SK-N-SH treated with all-trans-retinoic acid at 6 μM for 48 hours (cell line): ENCODE results near the gene LRRC38.

Experiments used
- ATAC-seq: fragments of 200-7000 bp; cut with Tn5 transposase; 3 replicates; pipeline ENCODE4 v1.9.1; 2020; ENCODE audit warnings: mild to moderate bottlenecking, moderate library complexity
- ARNTL ChIP-seq: fragments of 450-650 bp; formaldehyde crosslinking; IDR thresholded peaks from 2 replicates; pipeline ENCODE4 v1.5.0; 2020; ENCODE audit warnings: low read depth, mild to moderate bottlenecking, moderate library complexity, borderline replicate concordance
- GLIS3 ChIP-seq: fragments of 250-450 bp; sonication (Bioruptor Pico); IDR thresholded peaks from 2 replicates; pipeline ENCODE4 v1.5.0; 2020; ENCODE audit warnings: mild to moderate bottlenecking, moderate library complexity
- ISL1 ChIP-seq: fragments of 250-450 bp; sonication (Bioruptor Pico); IDR thresholded peaks from 2 replicates; pipeline ENCODE4 v2.1.2; 2022; ENCODE audit warnings: mild to moderate bottlenecking, moderate library complexity
- PATZ1 ChIP-seq: fragments of 250-450 bp; sonication (Bioruptor Pico); IDR thresholded peaks from 2 replicates; pipeline ENCODE4 v1.8.0; 2020; ENCODE audit warnings: mild to moderate bottlenecking, moderate library complexity, borderline replicate concordance
- PPARA ChIP-seq: fragments of 250-450 bp; sonication (Bioruptor Pico); IDR thresholded peaks from 2 replicates; pipeline ENCODE4 v1.5.0; 2020; ENCODE audit warnings: mild to moderate bottlenecking, borderline replicate concordance
- RARB ChIP-seq: fragments of 250-450 bp; sonication (Bioruptor Pico); IDR thresholded peaks from 2 replicates; pipeline ENCODE4 v1.8.0; 2021; ENCODE audit warnings: mild to moderate bottlenecking, moderate library complexity
- SNAI2 ChIP-seq: fragments of 250-450 bp; sonication (Bioruptor Pico); IDR thresholded peaks from 2 replicates; pipeline ENCODE4 v1.5.0; 2020; ENCODE audit warnings: mild to moderate bottlenecking, moderate library complexity
- TCF4 ChIP-seq: fragments of 250-450 bp; sonication (Bioruptor Pico); IDR thresholded peaks from 2 replicates; pipeline ENCODE4 v1.8.0; 2021; ENCODE audit warnings: mild to moderate bottlenecking, moderate library complexity, borderline replicate concordance
- TOX ChIP-seq: fragments of 250-450 bp; sonication (Bioruptor Pico); IDR thresholded peaks from 2 replicates; pipeline ENCODE4 v1.8.0; 2021; ENCODE audit warnings: mild to moderate bottlenecking, moderate library complexity, borderline replicate concordance
- ZC3H10 ChIP-seq: fragments of 250-450 bp; sonication (Bioruptor Pico); IDR thresholded peaks from 2 replicates; pipeline ENCODE4 v1.5.1; 2021; ENCODE audit warnings: mild to moderate bottlenecking, moderate library complexity
- ZFP30 ChIP-seq: fragments of 450-650 bp; formaldehyde crosslinking; IDR thresholded peaks from 2 replicates; pipeline ENCODE4 v1.5.0; 2022; ENCODE audit warnings: mild to moderate bottlenecking, moderate library complexity
- ZNF565 ChIP-seq: fragments of 450-650 bp; formaldehyde crosslinking; conservative IDR thresholded peaks from 2 replicates; pipeline ENCODE4 v1.5.0; 2020; ENCODE audit warnings: low read depth, mild to moderate bottlenecking, moderate library complexity
- ZNF70 ChIP-seq: fragments of 450-650 bp; formaldehyde crosslinking; IDR thresholded peaks from 2 replicates; pipeline ENCODE4 v1.5.0; 2020; ENCODE audit warnings: mild to moderate bottlenecking, moderate library complexity
- ZNF8 ChIP-seq: fragments of 450-650 bp; formaldehyde crosslinking; IDR thresholded peaks from 2 replicates; pipeline ENCODE4 v1.5.0; 2020; ENCODE audit warnings: mild to moderate bottlenecking, moderate library complexity
- TF ChIP-seq, protein P1 (sequence below): fragments of 250-450 bp; sonication (Bioruptor Pico); IDR thresholded peaks from 2 replicates; pipeline ENCODE4 v1.5.1; 2020; ENCODE audit warnings: low read depth, mild to moderate bottlenecking, moderate library complexity
- TF ChIP-seq, protein P2 (sequence below): fragments of 250-450 bp; sonication (Bioruptor Pico); IDR thresholded peaks from 2 replicates; pipeline ENCODE4 v1.8.0; 2021; ENCODE audit warnings: low read depth, mild to moderate bottlenecking, moderate library complexity, borderline replicate concordance
- TF ChIP-seq, protein P3 (sequence below): fragments of 250-450 bp; sonication (Bioruptor Pico); IDR thresholded peaks from 2 replicates; pipeline ENCODE4 v1.5.1; 2021; ENCODE audit warnings: mild to moderate bottlenecking, moderate library complexity
- TF ChIP-seq, protein P4 (sequence below): fragments of 250-450 bp; sonication (Bioruptor Pico); IDR thresholded peaks from 2 replicates; pipeline ENCODE4 v1.5.0; 2020; ENCODE audit warnings: mild to moderate bottlenecking, moderate library complexity

Gene LRRC38

DNA sequence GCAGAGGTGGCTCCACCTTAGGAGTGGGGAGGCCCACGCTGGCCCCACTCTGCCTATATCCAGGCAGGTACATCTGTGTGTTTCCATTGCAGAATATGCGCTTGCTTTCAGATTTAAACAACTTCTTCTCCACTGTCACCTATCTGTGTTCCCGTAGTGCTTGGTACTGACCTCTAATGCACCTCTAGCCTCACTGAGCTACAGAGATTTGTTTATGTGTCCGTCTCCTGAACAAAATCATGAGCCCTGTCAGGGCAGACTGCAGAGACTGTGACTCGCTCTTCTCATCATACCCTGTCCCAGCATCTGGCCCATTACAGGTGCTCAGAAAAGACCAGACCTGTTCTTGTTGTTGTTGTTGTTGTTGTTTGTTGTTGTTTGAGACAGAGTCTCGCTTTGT is 14.5 kb upstream of the LRRC38 start (continued):
- TF ChIP-seq PPARA (CRISPR knock-in tag) (no peak), ZC3H10 (CRISPR knock-in tag) (no peak)
- TF ChIP-seq, protein P1, sequence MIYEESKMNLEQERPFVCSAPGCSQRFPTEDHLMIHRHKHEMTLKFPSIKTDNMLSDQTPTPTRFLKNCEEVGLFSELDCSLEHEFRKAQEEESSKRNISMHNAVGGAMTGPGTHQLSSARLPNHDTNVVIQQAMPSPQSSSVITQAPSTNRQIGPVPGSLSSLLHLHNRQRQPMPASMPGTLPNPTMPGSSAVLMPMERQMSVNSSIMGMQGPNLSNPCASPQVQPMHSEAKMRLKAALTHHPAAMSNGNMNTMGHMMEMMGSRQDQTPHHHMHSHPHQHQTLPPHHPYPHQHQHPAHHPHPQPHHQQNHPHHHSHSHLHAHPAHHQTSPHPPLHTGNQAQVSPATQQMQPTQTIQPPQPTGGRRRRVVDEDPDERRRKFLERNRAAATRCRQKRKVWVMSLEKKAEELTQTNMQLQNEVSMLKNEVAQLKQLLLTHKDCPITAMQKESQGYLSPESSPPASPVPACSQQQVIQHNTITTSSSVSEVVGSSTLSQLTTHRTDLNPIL (CRISPR knock-in tag) = no peak
- TF ChIP-seq, protein P2, sequence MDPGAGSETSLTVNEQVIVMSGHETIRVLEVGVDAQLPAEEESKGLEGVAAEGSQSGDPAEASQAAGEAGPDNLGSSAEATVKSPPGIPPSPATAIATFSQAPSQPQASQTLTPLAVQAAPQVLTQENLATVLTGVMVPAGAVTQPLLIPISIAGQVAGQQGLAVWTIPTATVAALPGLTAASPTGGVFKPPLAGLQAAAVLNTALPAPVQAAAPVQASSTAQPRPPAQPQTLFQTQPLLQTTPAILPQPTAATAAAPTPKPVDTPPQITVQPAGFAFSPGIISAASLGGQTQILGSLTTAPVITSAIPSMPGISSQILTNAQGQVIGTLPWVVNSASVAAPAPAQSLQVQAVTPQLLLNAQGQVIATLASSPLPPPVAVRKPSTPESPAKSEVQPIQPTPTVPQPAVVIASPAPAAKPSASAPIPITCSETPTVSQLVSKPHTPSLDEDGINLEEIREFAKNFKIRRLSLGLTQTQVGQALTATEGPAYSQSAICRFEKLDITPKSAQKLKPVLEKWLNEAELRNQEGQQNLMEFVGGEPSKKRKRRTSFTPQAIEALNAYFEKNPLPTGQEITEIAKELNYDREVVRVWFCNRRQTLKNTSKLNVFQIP (CRISPR knock-in tag) = no peak

GRCh38 chr1:13523780-13524477 is 10.1 kb upstream of the LRRC38 start:
- TF ChIP-seq ZNF565 (CRISPR knock-in tag) = no peak
- TF ChIP-seq ZFP30 (CRISPR knock-in tag) = no peak
- no peak for TF ChIP-seq ARNTL
- TF ChIP-seq, protein P2 (CRISPR knock-in tag) = no peak
- TF ChIP-seq TOX (CRISPR knock-in tag) = no peak
- no peak for TF ChIP-seq ZC3H10 (CRISPR knock-in tag)
- TF ChIP-seq ZNF70 (CRISPR knock-in tag) = no peak
- no peak for TF ChIP-seq RARB (CRISPR knock-in tag)
- TF ChIP-seq ISL1 (CRISPR knock-in tag) = no peak
- TF ChIP-seq, protein P3, sequence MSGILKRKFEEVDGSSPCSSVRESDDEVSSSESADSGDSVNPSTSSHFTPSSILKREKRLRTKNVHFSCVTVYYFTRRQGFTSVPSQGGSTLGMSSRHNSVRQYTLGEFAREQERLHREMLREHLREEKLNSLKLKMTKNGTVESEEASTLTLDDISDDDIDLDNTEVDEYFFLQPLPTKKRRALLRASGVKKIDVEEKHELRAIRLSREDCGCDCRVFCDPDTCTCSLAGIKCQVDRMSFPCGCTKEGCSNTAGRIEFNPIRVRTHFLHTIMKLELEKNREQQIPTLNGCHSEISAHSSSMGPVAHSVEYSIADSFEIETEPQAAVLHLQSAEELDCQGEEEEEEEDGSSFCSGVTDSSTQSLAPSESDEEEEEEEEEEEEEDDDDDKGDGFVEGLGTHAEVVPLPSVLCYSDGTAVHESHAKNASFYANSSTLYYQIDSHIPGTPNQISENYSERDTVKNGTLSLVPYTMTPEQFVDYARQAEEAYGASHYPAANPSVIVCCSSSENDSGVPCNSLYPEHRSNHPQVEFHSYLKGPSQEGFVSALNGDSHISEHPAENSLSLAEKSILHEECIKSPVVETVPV (CRISPR knock-in tag) = no peak
- TF ChIP-seq TCF4 (CRISPR knock-in tag) = no peak
- TF ChIP-seq PPARA (CRISPR knock-in tag) = no peak
- TF ChIP-seq ZNF8 = no peak
- TF ChIP-seq PATZ1 (CRISPR knock-in tag) = no peak
- no peak for ATAC-seq

GRCh38 chr1:13520985-13521384 is 7.2 kb upstream of the LRRC38 start:
- TF ChIP-seq ARNTL = no peak

GRCh38 chr1:13517193-13517812 is 3.5 kb upstream of the LRRC38 start:
- peak; percentile 66; the same call in 2 of the 3 replicates for ATAC-seq
- TF ChIP-seq TCF4 (CRISPR knock-in tag) (no peak), SNAI2 (CRISPR knock-in tag) (no peak), GLIS3 (CRISPR knock-in tag) (no peak)
- TF ChIP-seq, protein P2 (CRISPR knock-in tag) = no peak
- TF ChIP-seq, protein P3 (CRISPR knock-in tag) = no peak
- TF ChIP-seq, protein P4, sequence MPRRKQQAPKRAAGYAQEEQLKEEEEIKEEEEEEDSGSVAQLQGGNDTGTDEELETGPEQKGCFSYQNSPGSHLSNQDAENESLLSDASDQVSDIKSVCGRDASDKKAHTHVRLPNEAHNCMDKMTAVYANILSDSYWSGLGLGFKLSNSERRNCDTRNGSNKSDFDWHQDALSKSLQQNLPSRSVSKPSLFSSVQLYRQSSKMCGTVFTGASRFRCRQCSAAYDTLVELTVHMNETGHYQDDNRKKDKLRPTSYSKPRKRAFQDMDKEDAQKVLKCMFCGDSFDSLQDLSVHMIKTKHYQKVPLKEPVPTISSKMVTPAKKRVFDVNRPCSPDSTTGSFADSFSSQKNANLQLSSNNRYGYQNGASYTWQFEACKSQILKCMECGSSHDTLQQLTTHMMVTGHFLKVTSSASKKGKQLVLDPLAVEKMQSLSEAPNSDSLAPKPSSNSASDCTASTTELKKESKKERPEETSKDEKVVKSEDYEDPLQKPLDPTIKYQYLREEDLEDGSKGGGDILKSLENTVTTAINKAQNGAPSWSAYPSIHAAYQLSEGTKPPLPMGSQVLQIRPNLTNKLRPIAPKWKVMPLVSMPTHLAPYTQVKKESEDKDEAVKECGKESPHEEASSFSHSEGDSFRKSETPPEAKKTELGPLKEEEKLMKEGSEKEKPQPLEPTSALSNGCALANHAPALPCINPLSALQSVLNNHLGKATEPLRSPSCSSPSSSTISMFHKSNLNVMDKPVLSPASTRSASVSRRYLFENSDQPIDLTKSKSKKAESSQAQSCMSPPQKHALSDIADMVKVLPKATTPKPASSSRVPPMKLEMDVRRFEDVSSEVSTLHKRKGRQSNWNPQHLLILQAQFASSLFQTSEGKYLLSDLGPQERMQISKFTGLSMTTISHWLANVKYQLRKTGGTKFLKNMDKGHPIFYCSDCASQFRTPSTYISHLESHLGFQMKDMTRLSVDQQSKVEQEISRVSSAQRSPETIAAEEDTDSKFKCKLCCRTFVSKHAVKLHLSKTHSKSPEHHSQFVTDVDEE (CRISPR knock-in tag) = no peak

More at GRCh38 chr1:13520985-13521384, 7.2 kb upstream of the LRRC38 start:
- ATAC-seq = no peak
